Measurements from ENCODE around the gene USP48.

DNA sequence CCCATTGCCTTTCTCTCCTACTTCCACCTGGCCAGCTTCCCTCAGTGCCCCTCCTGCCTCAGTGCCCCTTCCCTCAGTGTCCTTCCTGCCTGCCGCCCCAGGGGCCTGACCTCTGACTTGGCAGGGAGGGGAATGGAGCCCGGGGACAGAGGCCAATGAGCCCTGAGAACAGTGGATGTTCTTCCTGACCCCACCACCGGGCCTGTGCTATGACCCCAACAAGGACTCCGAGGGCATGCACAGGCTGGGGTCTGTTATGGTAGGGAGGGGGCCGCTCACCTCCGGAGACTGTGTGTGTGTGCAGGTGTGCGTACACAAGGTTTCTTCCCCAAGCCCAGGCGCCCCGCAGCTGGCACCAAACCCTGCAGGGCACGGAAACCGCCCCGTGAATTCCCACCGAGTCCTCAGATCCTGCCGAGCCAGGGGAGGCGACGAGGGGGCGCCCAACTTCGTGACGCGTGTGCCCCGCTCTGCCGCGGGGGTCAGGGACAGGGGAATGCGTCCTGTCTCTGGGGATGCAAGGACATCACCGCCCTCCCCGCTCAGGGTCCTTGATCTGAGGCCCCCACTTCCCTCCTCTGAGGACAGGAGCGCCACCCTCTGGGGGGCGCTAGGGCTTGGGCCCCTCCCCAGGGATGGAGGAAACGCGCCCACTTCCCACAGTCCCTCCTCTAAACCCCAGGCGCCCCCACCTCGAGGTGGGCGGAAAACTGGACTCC is 114.6 kb downstream of the USP48 start:
- no peak for TF ChIP-seq EP300 (IDR thresholded peaks at IDR 0.05)
- TF ChIP-seq, protein P1, sequence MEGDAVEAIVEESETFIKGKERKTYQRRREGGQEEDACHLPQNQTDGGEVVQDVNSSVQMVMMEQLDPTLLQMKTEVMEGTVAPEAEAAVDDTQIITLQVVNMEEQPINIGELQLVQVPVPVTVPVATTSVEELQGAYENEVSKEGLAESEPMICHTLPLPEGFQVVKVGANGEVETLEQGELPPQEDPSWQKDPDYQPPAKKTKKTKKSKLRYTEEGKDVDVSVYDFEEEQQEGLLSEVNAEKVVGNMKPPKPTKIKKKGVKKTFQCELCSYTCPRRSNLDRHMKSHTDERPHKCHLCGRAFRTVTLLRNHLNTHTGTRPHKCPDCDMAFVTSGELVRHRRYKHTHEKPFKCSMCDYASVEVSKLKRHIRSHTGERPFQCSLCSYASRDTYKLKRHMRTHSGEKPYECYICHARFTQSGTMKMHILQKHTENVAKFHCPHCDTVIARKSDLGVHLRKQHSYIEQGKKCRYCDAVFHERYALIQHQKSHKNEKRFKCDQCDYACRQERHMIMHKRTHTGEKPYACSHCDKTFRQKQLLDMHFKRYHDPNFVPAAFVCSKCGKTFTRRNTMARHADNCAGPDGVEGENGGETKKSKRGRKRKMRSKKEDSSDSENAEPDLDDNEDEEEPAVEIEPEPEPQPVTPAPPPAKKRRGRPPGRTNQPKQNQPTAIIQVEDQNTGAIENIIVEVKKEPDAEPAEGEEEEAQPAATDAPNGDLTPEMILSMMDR (IDR thresholded peaks at IDR 0.05) = no peak
- no peak for TF ChIP-seq POLR2A (IDR thresholded peaks at IDR 0.05)
- TF ChIP-seq POLR2AphosphoS5 (IDR thresholded peaks at IDR 0.05) = no peak
